HepG2 (cell line): ENCODE results near the gene SLIT1.

Source experiments
- BCL6 ChIP-seq: IDR thresholded peaks from 2 replicates; pipeline ENCODE4 v1.6.1; 2016; ENCODE audit warnings: missing genetic modification reagents, missing compliant biosample characterization
- KLF9 ChIP-seq: IDR thresholded peaks from 2 replicates; pipeline ENCODE4 v1.6.1; 2016; ENCODE audit warnings: low read depth
- NFIC ChIP-seq: IDR thresholded peaks from 2 replicates; pipeline ENCODE4 v1.6.1; 2012; ENCODE audit warnings: mild to moderate bottlenecking, low read length, inconsistent platforms
- POLR2A ChIP-seq, 2 experiments: IDR thresholded peaks; 2 replicates each; pipeline ENCODE4 v1.6.1; 2011; ENCODE audit warnings: low read depth in 2 of 2, low read length in 2 of 2, mild to moderate bottlenecking in 1 of 2, moderate library complexity in 1 of 2; ENCODE audit not compliant: insufficient read depth in 1 of 2
- YY1 ChIP-seq: IDR thresholded peaks from 2 replicates; pipeline ENCODE4 v1.6.1; 2011; ENCODE audit warnings: low read length, low read depth, moderate library complexity, mild to moderate bottlenecking; ENCODE audit not compliant: insufficient read depth, insufficient replicate concordance
- ZNF83 ChIP-seq: sonication (generic); formaldehyde crosslinking; IDR thresholded peaks from 2 replicates; pipeline ENCODE4 v1.4.0; 2020; ENCODE audit warnings: missing genetic modification reagents, mild to moderate bottlenecking, borderline replicate concordance
- TF ChIP-seq, protein P1 (sequence below): sonication (generic); formaldehyde crosslinking; IDR thresholded peaks from 2 replicates; pipeline ENCODE4 v1.8.1; 2023; ENCODE audit warnings: missing genetic modification reagents, mild to moderate bottlenecking, borderline replicate concordance
- TF ChIP-seq, protein P2 (sequence below): sonication (generic); formaldehyde crosslinking; IDR thresholded peaks from 2 replicates; pipeline ENCODE4 v1.5.0; 2020; ENCODE audit warnings: mild to moderate bottlenecking, missing genetic modification reagents, moderate library complexity
- TF ChIP-seq, protein P3 (sequence below): sonication (generic); formaldehyde crosslinking; IDR thresholded peaks from 2 replicates; pipeline ENCODE4 v1.5.0; 2020; ENCODE audit warnings: missing genetic modification reagents

DNA sequence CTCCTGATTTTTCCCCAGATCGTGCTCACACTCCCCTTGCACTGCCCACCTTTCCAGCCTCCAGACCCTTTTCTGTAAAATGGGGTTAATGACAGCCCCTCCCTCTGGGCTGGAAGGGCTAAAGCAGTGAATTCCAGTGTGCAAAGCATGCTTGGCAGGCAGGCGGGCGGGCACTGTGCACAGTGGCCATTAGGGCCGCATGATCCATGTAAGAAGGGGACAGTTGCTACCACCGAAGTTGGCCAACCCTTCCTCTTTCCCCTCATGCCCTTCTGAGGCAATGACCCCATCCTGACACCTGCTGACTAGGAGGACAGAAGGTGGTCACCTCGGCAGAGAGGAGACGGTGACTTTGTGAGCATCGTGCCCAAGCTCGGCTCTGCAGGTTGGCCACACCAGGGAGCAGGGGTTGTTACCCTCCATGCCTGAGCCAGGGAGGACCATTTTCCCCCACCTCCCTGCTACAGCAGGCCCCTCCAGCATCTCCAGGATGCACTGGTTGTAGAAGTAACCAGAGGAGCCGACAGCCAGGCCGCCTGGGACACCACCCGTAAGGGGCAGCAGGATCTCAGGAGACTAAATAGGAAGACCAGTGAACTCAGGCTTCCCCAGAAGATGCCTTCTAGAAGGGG lies 166.4 kb downstream of the SLIT1 start:
- TF ChIP-seq POLR2A (IDR thresholded peaks at IDR 0.05; ENCODE audit: insufficient read depth in 1 of 2, low read depth in 2 of 2, low read length in 2 of 2): no peak
- TF ChIP-seq, protein P1, sequence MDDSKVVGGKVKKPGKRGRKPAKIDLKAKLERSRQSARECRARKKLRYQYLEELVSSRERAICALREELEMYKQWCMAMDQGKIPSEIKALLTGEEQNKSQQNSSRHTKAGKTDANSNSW (CRISPR knock-in tag): no peak
- TF ChIP-seq BCL6 (CRISPR knock-in tag): no peak
- TF ChIP-seq, protein P2, sequence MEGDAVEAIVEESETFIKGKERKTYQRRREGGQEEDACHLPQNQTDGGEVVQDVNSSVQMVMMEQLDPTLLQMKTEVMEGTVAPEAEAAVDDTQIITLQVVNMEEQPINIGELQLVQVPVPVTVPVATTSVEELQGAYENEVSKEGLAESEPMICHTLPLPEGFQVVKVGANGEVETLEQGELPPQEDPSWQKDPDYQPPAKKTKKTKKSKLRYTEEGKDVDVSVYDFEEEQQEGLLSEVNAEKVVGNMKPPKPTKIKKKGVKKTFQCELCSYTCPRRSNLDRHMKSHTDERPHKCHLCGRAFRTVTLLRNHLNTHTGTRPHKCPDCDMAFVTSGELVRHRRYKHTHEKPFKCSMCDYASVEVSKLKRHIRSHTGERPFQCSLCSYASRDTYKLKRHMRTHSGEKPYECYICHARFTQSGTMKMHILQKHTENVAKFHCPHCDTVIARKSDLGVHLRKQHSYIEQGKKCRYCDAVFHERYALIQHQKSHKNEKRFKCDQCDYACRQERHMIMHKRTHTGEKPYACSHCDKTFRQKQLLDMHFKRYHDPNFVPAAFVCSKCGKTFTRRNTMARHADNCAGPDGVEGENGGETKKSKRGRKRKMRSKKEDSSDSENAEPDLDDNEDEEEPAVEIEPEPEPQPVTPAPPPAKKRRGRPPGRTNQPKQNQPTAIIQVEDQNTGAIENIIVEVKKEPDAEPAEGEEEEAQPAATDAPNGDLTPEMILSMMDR: no peak
- TF ChIP-seq ZNF83 (CRISPR knock-in tag): no peak
- no peak for TF ChIP-seq KLF9 (CRISPR knock-in tag)
- TF ChIP-seq, protein P3, sequence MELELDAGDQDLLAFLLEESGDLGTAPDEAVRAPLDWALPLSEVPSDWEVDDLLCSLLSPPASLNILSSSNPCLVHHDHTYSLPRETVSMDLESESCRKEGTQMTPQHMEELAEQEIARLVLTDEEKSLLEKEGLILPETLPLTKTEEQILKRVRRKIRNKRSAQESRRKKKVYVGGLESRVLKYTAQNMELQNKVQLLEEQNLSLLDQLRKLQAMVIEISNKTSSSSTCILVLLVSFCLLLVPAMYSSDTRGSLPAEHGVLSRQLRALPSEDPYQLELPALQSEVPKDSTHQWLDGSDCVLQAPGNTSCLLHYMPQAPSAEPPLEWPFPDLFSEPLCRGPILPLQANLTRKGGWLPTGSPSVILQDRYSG (CRISPR knock-in tag): no peak
- no peak for TF ChIP-seq NFIC
- TF ChIP-seq YY1: no peak
